Measurements from ENCODE around the gene RGS11. TPM values are rescaled to one million over a fixed set of nuclear protein-coding genes. Genes with fewer than 3 reads are reported as not detected.

The RGS11 gene
- total and polyA plus RNA-seq, 2 donors (not counting 1 experiment from before 2014, with no cell fraction given) = 1.1 to 6.3 TPM

DNA sequence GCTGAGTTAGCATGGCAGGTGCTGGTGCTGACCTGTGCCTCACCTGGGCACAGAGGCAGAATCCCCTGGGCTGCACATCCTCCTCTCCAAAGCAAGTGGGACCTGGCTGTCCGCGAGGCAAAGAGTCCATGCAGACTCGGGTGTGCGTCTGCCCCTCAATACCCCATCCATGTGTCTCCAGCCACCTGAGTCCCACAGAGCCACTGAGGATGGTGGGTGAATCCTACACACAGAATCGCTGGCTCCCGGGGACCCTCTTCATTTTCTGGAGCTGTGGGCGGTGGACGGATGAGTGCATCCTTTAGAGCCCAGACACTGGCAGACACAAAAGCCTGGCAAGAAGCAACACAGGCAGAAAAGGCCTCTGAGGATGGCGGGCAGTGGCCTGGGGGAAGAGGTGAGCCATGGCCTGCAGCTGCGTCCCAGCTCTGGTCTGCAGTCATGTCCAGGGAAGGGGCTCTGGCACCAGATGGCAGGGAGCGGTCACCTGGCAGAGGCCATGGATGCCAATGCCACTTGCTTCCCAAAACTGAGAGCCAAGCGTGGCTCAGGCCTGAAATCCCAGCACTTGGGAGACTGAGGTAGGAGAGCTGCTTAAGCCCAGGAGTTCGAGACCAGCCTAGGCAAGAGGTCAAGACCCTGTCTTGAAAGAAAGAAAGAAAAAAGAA lies 46.9 kb upstream of the RGS11 start:
- Histone ChIP-seq H3K9me3 (ENCODE audit: control insufficient read depth, insufficient read depth, low read depth, low read length) (no peaks in the 10 kb centered on the region), H3K4me3 (replicated peaks in 1 of 4; ENCODE audit: control extremely low read depth in 1 of 4, insufficient read depth in 1 of 4, low read depth in 3 of 4, low read length in 4 of 4) (no peak overlapping the region), H4K20me1 (ENCODE audit: control insufficient read depth, extremely low read depth, insufficient read depth, low read length) (no peaks in the 10 kb centered on the region), H3K4me1 (ENCODE audit: control insufficient read depth, extremely low read depth, insufficient read depth, low read length) (peaks cover 6% of the 10 kb centered on the region), H3K9ac (ENCODE audit: insufficient read depth, low read length) (no peak overlapping the region), H3K27me3 (ENCODE audit: control insufficient read depth, insufficient read depth, low read length) (no peaks in the 10 kb centered on the region), H3K4me2 (ENCODE audit: extremely low read depth, insufficient read depth, low read length) (no peak overlapping the region), H2AFZ (ENCODE audit: low read length) (no peak overlapping the region), H3K79me2 (ENCODE audit: control insufficient read depth, insufficient read depth, low read length) (no peaks in the 10 kb centered on the region), H3K27ac (ENCODE audit: insufficient read depth, low read length) (no peak overlapping the region), H3K36me3 (ENCODE audit: control insufficient read depth, insufficient read depth, low read length) (peaks cover 3% of the 10 kb centered on the region)
- no peak for DNase-seq (ENCODE audit: low read depth in 2 of 2)
- TF ChIP-seq EZH2 (IDR thresholded peaks at IDR 0.05; ENCODE audit: low read length, missing control alignments) (no peak), CTCF (conservative IDR thresholded peaks at IDR 0.05 in 1 of 2, IDR thresholded peaks at IDR 0.05 in 1 of 2; ENCODE audit: low read depth in 1 of 2, low read length in 2 of 2) (no peak)

- Histone ChIP-seq H3K9me3 (ENCODE audit: control insufficient read depth, insufficient read depth, low read depth, low read length) (no peaks in the 10 kb centered on the region), H3K79me2 (ENCODE audit: control insufficient read depth, insufficient read depth, low read length) (peaks cover 3% of the 10 kb centered on the region), H3K9ac (ENCODE audit: insufficient read depth, low read length) (no peak overlapping the region), H3K4me2 (ENCODE audit: extremely low read depth, insufficient read depth, low read length) (no peak overlapping the region), H3K27me3 (ENCODE audit: control insufficient read depth, insufficient read depth, low read length) (no peaks in the 10 kb centered on the region), H3K36me3 (ENCODE audit: control insufficient read depth, insufficient read depth, low read length) (peaks cover 3% of the 10 kb centered on the region), H3K27ac (ENCODE audit: insufficient read depth, low read length) (no peak overlapping the region), H3K4me3 (replicated peaks in 1 of 4; ENCODE audit: control extremely low read depth in 1 of 4, insufficient read depth in 1 of 4, low read depth in 3 of 4, low read length in 4 of 4) (no peak overlapping the region), H3K4me1 (ENCODE audit: control insufficient read depth, extremely low read depth, insufficient read depth, low read length) (no peaks in the 10 kb centered on the region), H4K20me1 (ENCODE audit: control insufficient read depth, extremely low read depth, insufficient read depth, low read length) (no peaks in the 10 kb centered on the region), H2AFZ (ENCODE audit: low read length) (no peak overlapping the region)
- no peak for DNase-seq (ENCODE audit: low read depth in 2 of 2)
- TF ChIP-seq EZH2 (IDR thresholded peaks at IDR 0.05; ENCODE audit: low read length, missing control alignments) (no peak), CTCF (conservative IDR thresholded peaks at IDR 0.05 in 1 of 2, IDR thresholded peaks at IDR 0.05 in 1 of 2; ENCODE audit: low read depth in 1 of 2, low read length in 2 of 2) (no peak)
Observed at GRCh38 chr16:321532-321931, 45.8 kb upstream of the RGS11 start.

DNA sequence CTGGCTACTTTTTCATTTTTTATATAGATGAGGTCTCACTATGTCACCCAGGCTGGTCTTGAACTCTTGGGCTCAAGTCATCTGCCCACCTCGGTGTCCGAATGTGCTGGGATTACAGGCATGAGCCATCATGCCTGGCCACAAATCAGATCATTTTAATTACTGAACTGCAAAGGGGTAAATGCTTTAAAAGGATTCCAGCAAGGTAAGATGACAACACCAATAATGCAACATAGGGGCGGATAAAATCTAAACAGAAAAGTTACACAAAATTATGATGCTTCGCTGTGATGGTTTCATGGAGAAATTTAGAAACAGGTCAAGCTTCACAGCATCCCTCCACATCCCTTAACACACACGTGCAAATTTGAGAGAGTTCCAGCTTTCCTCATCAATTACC lies 44.5 kb upstream of the RGS11 start:
- Histone ChIP-seq H3K36me3 (ENCODE audit: control insufficient read depth, insufficient read depth, low read length) (peaks cover 3% of the 10 kb centered on the region), H3K4me3 (replicated peaks in 1 of 4; ENCODE audit: control extremely low read depth in 1 of 4, insufficient read depth in 1 of 4, low read depth in 3 of 4, low read length in 4 of 4) (no peak overlapping the region), H4K20me1 (ENCODE audit: control insufficient read depth, extremely low read depth, insufficient read depth, low read length) (no peaks in the 10 kb centered on the region), H3K27me3 (ENCODE audit: control insufficient read depth, insufficient read depth, low read length) (no peaks in the 10 kb centered on the region), H3K9me3 (ENCODE audit: control insufficient read depth, insufficient read depth, low read depth, low read length) (no peaks in the 10 kb centered on the region), H3K27ac (ENCODE audit: insufficient read depth, low read length) (no peak overlapping the region), H2AFZ (ENCODE audit: low read length) (no peak overlapping the region), H3K79me2 (ENCODE audit: control insufficient read depth, insufficient read depth, low read length) (peaks cover 3% of the 10 kb centered on the region), H3K4me1 (ENCODE audit: control insufficient read depth, extremely low read depth, insufficient read depth, low read length) (no peaks in the 10 kb centered on the region), H3K4me2 (ENCODE audit: extremely low read depth, insufficient read depth, low read length) (no peak overlapping the region), H3K9ac (ENCODE audit: insufficient read depth, low read length) (no peak overlapping the region)
- DNase-seq (ENCODE audit: low read depth in 2 of 2) = no peak
- no peak for TF ChIP-seq CTCF (conservative IDR thresholded peaks at IDR 0.05 in 1 of 2, IDR thresholded peaks at IDR 0.05 in 1 of 2; ENCODE audit: low read depth in 1 of 2, low read length in 2 of 2)
